ENCODE results near the gene CFAP74.

GRCh38 chr1:1893291-1893985 is 110.1 kb downstream of the CFAP74 start:
- TF ChIP-seq CTCF (IDR thresholded peaks at IDR 0.05; ENCODE audit: poor library complexity) (no peak), EZH2phosphoT487 (IDR thresholded peaks at IDR 0.05; ENCODE audit: low read depth, severe bottlenecking, unreplicated experiment) (no peak), EZH2 (IDR thresholded peaks at IDR 0.05; ENCODE audit: borderline replicate concordance) (no peak)
